GM12878 (cell line): Measurements from ENCODE around the gene GOLGA6L7.

ENCODE experiments used
- CTCF ChIP-seq, 3 experiments: IDR thresholded peaks in 2 of 3; conservative IDR thresholded peaks in 1 of 3; 2 replicates each; pipeline ENCODE4 v1.5.1; 2011; ENCODE audit warnings: low read depth in 3 of 3, low read length in 3 of 3, mild to moderate bottlenecking in 3 of 3, control low read depth in 2 of 3, moderate library complexity in 2 of 3, inconsistent platforms in 1 of 3, mixed read lengths in 1 of 3; ENCODE audit not compliant: control insufficient read depth in 2 of 3, insufficient read depth in 1 of 3; ENCODE audit errors: extremely low read depth in 1 of 3
- EZH2 ChIP-seq: IDR thresholded peaks from 2 replicates; pipeline ENCODE4 v1.6.1; 2012; ENCODE audit warnings: low read depth, mild to moderate bottlenecking, control low read depth, inconsistent platforms, low read length, borderline replicate concordance; ENCODE audit not compliant: control insufficient read depth
- MTA2 ChIP-seq: fragments of 450-650 bp; IDR thresholded peaks from 2 replicates; pipeline ENCODE4 v1.6.1; 2016; ENCODE audit warnings: low read depth, mild to moderate bottlenecking, moderate library complexity
- NRF1 ChIP-seq: conservative IDR thresholded peaks from 2 replicates; pipeline ENCODE4 v1.6.1; 2011; ENCODE audit warnings: mild to moderate bottlenecking, low read depth, low read length, improper control_type of control experiment
- YY1 ChIP-seq: IDR thresholded peaks from 2 replicates; pipeline ENCODE4 v1.6.1; 2011; ENCODE audit warnings: low read depth, mild to moderate bottlenecking, low read length

- no peak for TF ChIP-seq EZH2
- no peak for TF ChIP-seq MTA2
- no peak for TF ChIP-seq NRF1
- no peak for TF ChIP-seq YY1
- TF ChIP-seq CTCF (IDR thresholded peaks at IDR 0.05 in 2 of 3, conservative IDR thresholded peaks at IDR 0.05 in 1 of 3; ENCODE audit: control insufficient read depth in 2 of 3, extremely low read depth in 1 of 3, insufficient read depth in 1 of 3, low read depth in 3 of 3, low read length in 3 of 3): no peak
Measured at GRCh38 chr15:28888900-28889299, 40.5 kb upstream of the GOLGA6L7 start.
